GM18909 (cell line): ENCODE measurements around the gene GALNT9.
"Not testable (repeated sequence)": the region's sequence is repeated elsewhere in the genome, so short reads cannot be mapped to it uniquely, and the experiment has no call there.

Experiments
- ATAC-seq: cut with Tn5 transposase; IDR thresholded peaks from one replicate; pipeline ENCODE4 v1.9.1; 2021; ENCODE audit warnings: mild to moderate bottlenecking; ENCODE audit not compliant: unreplicated experiment, poor library complexity

The GALNT9 gene

GRCh38 chr12:132153501-132154340, 175.7 kb downstream of the GALNT9 start:
- peak; percentile 81 for ATAC-seq

- ATAC-seq = no peak
These were observed 176.4 kb downstream of the GALNT9 start for GRCh38 chr12:132152953-132153352.

GRCh38 chr12:132152411-132152821, 177.0 kb downstream of the GALNT9 start:
- ATAC-seq = no peak

GRCh38 chr12:132151766-132152410, 177.5 kb downstream of the GALNT9 start:
- no peak for ATAC-seq

- ATAC-seq = no peak
These were observed 178.1 kb downstream of the GALNT9 start for GRCh38 chr12:132151145-132151765.

- ATAC-seq = no peak
These were observed 178.6 kb downstream of the GALNT9 start for GRCh38 chr12:132150780-132151144.

GRCh38 chr12:132149526-132149925, 179.9 kb downstream of the GALNT9 start:
- ATAC-seq = not testable (repeated sequence)

- no peak for ATAC-seq
These were observed 180.9 kb downstream of the GALNT9 start for GRCh38 chr12:132148368-132149045.

GRCh38 chr12:132147423-132148367, 181.7 kb downstream of the GALNT9 start:
- ATAC-seq = no peak

- ATAC-seq = no peak
These were observed 182.5 kb downstream of the GALNT9 start for GRCh38 chr12:132146772-132147422.
